ENCODE results near the gene CRISP2. TPM values are rescaled to one million over a fixed set of nuclear protein-coding genes. Genes with fewer than 3 reads are reported as not detected.

CRISP2 gene
- total and polyA plus RNA-seq, 2 experiments from 2014 or later, result 0.63 to 1.2 TPM

GRCh38 chr6:49649988-49650387 lies 63.4 kb downstream of the CRISP2 start:
- H3K9me2 ChIP-seq (ENCODE audit: insufficient read depth), result no peaks in the 10 kb centered on the region
- H3K27me3 Mint-ChIP-seq (ENCODE audit: insufficient read depth, low read depth, poor library complexity), result no peaks in the 10 kb centered on the region
- TF ChIP-seq JUNB (IDR thresholded peaks at IDR 0.05; ENCODE audit: unreplicated experiment) (no peak), ZNF114 (CRISPR knock-in tag; IDR thresholded peaks at IDR 0.05) (no peak), EZH2phosphoT487 (IDR thresholded peaks at IDR 0.05; ENCODE audit: unreplicated experiment) (no peak), ZNF462 (CRISPR knock-in tag; IDR thresholded peaks at IDR 0.05) (no peak), REST (IDR thresholded peaks at IDR 0.05; ENCODE audit: unreplicated experiment) (no peak), EZH2 (IDR thresholded peaks at IDR 0.05; ENCODE audit: low read depth, unreplicated experiment) (no peak), ETS1 (IDR thresholded peaks at IDR 0.05) (no peak), NANOG (IDR thresholded peaks at IDR 0.05; ENCODE audit: borderline replicate concordance) (no peak), STAT1 (IDR thresholded peaks at IDR 0.05; ENCODE audit: unreplicated experiment) (no peak), ZNF331 (CRISPR knock-in tag; IDR thresholded peaks at IDR 0.05; ENCODE audit: low read depth) (no peak), POLR2AphosphoS5 (IDR thresholded peaks at IDR 0.05; ENCODE audit: low read depth) (no peak), CTCF (conservative IDR thresholded peaks at IDR 0.05; ENCODE audit: low read depth in 2 of 2) (no peak), CREB1 (CRISPR knock-in tag; IDR thresholded peaks at IDR 0.05; ENCODE audit: low read depth) (no peak)
- no peaks in the 10 kb centered on the region for H3F3A ChIP-seq (replicated peaks; ENCODE audit: low read depth)
- ATAC-seq (no peak), DNase-seq (ENCODE audit: low spot score) (no peak)
- H3K27me3 ChIP-seq (ENCODE audit: insufficient read depth), result no peaks in the 10 kb centered on the region
- no peaks in the 10 kb centered on the region for H3K4me1 ChIP-seq (ENCODE audit: insufficient read depth)
- H3K36me3 ChIP-seq (ENCODE audit: insufficient read depth), result no peaks in the 10 kb centered on the region
- no peak overlapping the region for H3K27ac Mint-ChIP-seq
- peaks cover 2% of the 10 kb centered on the region; the same call in 1 of the 3 replicates for H3K4me1 Mint-ChIP-seq
- H3K4me3 Mint-ChIP-seq, result no peak overlapping the region
- H3K9me3 Mint-ChIP-seq, result no peaks in the 10 kb centered on the region
- no peaks in the 10 kb centered on the region for H3K36me3 Mint-ChIP-seq (ENCODE audit: low read depth)
- no peak overlapping the region for H3K4me2 ChIP-seq
- H4K20me1 ChIP-seq (replicated peaks; ENCODE audit: insufficient read depth), result no peaks in the 10 kb centered on the region
- H3K4me3 ChIP-seq, result no peak overlapping the region
- no peaks in the 10 kb centered on the region for H3K79me2 ChIP-seq (replicated peaks; ENCODE audit: insufficient read depth)
- no peak overlapping the region for H3K27ac ChIP-seq (ENCODE audit: low read depth)
- H2AFZ ChIP-seq, result 0 out of 2 replicates have a peak overlapping the region, but pooled peaks have one; percentile 3
